Stimulated activated CD8-positive, alpha-beta memory T cell treated with anti-CD3 and anti-CD28 coated beads, Interleukin-4, amount 100 ng/mL, for 1 hour (primary cell): ENCODE results near the gene HLTF.
"Not testable (repeated sequence)": the region's sequence is repeated elsewhere in the genome, so short reads cannot be mapped to it uniquely, and the experiment has no call there.

Experiments used
- DNase-seq, 2 donors: peaks; one replicate each; pipeline ENCODE4 v3.0.0-alpha.2; 2020; ENCODE audit warnings: low read depth in 2 of 2, low spot score in 1 of 2

The HLTF gene

DNA sequence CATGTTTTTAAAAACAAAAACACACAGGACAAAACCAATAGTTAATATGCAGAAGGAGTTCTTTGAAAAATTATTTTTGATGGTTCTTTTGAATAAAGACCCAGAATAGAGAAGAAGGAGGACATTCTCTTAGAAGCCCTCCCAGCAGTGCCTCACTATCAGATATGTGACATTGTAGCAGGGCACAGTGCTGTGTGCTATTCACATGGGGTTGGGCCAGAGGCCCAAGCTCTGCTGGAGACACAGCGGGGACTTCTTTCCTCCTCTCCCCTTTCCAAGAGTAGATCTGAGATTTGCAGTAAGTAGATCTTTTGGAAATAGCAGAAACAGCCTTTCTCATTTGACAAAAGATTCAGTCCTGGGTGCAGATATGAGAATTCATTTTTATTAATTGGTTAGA, 88.7 kb downstream of the HLTF start:
- DNase-seq = no peak

DNA sequence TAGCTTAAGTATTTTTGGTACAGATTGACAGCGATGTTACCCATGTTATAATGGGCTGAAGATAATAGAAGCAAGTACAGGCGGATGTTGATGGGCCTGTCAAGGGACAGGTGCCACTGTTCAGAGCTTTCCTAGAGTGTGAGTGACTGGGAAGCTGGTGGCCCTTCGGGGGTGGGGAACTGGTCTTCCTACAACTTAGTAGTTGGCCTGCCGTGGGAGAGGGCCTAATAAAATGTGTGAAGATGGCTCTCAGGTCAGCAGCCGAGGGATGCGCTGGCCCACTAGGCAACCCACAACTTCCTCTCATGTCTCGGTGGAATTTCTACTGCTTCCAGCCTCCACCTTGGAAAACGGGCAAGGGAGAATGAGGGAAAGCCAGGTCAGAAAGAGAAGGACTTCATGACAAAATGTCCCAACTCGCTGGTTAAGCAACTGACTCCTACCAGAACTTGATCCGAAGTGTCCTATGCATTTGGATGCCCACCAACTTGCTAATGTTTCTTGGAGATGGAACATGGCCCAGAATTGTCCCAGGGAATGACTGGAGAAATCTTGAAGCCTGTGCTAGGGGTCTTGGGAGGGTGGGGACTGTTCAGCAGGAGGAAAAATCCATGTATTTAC, 93.6 kb downstream of the HLTF start:
- DNase-seq = no peak

DNA sequence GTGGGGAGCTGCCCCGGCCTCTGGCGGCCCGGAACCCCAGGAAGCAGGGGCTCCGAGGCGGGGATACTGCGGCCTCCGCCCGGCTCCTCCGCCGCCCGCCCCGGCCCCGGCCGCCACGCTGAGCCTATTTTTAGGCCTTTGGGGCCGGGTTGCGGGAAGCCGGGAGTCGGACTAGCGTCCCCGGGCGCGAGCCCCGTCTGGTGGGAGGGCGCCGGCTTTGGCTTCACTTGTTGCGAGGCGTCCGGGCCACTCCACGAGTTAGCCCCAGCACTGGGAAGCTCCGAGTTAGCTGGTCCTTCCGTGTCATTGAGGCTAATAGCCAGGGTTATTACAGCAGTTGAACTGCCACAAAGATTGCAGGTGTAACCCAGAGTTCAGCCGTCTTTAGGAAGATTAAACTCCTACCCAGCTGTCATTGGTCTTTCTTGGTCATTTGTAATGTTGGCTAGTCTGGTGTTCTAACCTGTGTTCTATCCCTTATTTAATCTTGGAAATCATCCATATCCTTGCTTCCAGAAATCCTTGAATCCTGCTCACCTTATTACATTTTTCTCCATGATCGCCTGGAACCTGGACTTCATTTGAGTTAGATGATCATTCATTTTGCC, 94.2 kb downstream of the HLTF start:
- no peak for DNase-seq

DNA sequence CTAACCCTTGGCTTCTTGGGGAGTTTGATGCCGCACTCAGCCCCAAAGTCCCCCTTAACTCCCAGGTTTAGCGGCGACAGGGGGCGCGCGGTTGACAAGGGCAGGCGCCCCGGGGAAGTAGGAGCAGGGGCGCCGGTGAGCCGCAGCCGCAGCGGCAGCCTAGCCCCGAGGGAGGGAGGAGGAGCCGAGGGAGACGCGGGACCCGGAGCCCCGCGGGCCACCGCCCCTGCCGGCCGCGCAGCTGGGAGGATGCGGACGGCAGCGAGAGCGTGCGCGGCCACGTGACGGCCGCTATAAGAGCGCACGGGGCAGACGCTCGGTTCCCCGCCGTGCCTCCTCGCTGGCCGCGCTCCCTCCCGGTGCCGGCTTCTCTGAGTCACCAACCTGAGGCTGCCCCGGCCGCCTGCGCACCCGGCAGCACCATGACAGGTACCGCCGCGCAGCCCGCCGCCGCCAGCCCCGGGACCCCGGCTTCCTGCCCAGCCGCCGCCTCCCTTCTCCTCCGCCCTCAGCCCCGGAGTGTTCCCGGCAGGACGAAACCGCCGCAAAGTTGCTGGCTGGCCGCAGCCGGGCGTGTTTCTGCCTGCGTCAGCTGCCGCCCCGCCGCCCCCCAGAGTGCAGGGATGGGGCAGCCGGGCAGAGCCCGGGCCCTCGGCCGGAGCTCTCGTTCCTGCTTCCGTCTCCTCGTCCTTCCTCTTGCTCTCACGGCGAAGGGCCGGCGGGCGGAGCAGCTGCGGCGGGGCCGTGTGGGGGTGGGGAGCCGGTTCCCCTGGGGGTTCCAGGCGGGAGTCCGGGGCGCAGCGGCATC, 94.9 kb downstream of the HLTF start, which contains the start of gene GYG1:
Gene GYG1 (plus strand): TSS at position 322 of the 808 bp plus-strand sequence. CDS start 101 bp downstream, at position 423.
- DNase-seq = peak; percentile 51 to 64

DNA sequence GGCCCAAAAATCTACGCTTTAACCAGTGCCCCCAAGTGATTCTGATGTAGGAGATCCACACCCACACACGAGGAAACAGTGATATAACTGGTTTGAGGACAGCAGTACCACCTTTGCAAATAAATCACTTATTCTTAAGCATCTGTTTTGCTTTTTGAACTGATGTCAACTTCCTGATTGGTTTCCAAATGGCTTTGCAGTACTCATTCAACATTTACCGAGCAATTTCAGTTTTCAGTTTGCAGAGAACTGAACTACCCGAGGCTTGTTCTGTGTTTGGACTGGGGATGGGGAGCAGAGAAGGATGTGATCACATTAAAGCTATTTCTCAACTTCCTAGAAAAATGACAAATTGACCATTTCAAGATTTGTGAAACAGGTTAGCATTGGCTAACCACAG, 96.1 kb downstream of the HLTF start:
- DNase-seq = no peak

DNA sequence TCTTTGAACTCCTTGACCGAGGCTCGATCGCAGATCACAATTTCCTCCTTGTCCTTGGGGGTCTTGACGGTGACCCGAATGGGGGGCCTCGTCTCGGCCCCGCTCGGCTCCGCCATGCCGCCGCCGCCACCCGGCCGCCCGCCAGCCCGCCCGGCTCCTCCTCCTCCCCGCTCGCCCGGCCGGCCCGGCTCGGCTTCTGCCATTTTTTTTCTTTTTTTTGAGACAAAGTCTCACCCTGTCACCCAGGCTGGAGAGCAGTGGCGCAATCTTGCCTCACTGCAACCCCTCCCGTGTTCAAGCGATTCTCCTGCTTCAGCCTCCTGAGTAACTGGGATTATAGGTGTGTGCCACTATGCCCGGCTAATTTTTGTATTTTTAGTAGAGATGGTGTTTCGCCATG, 98.8 kb downstream of the HLTF start:
- not testable (repeated sequence) for DNase-seq

DNA sequence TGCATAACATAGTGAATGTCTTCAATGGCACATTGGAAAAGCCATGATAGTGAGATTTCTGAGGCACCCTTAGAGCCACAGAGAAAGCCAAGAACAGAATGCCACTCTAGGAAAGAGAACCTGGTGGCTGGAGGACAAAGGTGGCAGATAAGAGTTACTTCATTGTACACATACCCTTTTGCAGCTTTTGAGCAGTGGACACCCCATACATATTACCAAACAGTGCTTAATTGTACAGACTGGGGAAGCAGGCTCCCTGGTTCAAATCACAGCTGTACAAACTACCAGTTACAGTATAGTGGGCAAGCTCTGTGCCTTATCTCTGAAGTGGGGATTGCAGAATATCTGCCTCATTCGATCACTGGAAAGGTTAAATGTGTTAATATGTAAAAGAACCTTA, 105.1 kb downstream of the HLTF start:
- DNase-seq = no peak
